Measurements from ENCODE around the gene ACSS1. TPM values are rescaled to one million over a fixed set of nuclear protein-coding genes. Genes with fewer than 3 reads are reported as not detected.

The ACSS1 gene
- polyA plus RNA-seq, 2 of the 4 experiments (the other 2 are of a cell fraction): 7.2 to 7.6 TPM

GRCh38 chr20:25051386-25052155, 6.4 kb downstream of the ACSS1 start:
- ChIA-PET CTCF (interaction anchor here (0.7 to 1.9 kb wide), 4 partner anchors 14 to 143 kb away, joined by 3 to 5 read pairs (median 4); no protein-coding TSS in a partner anchor), POLR2A (no interaction called here)
- TF ChIP-seq KDM1A (IDR thresholded peaks at IDR 0.05; ENCODE audit: low read depth) (no peak), HOXB13 (CRISPR knock-in tag; IDR thresholded peaks at IDR 0.05; ENCODE audit: low read depth) (no peak), PHF8 (IDR thresholded peaks at IDR 0.05; ENCODE audit: borderline replicate concordance, low read depth) (no peak), SMC3 (IDR thresholded peaks at IDR 0.05) (no peak), USF2 (IDR thresholded peaks at IDR 0.05) (no peak), CHD2 (IDR thresholded peaks at IDR 0.05; ENCODE audit: low read length, partially characterized antibody) (no peak)
- Histone ChIP-seq H3K9me3 (no peaks in the 10 kb centered on the region), H3K4me2 (no peak overlapping the region), H3K4me1 (peaks cover 32% of the 10 kb centered on the region), H3K27ac (no peak overlapping the region), H3K4me3 (no peak overlapping the region)
- no peak for DNase-seq (ENCODE audit: low read depth in 1 of 2, low spot score in 1 of 2)
- no peak for ATAC-seq
- no peak for FAIRE-seq
- WGBS (ENCODE audit: missing lambda C conversion rate): 91% methylated on average over 7 of the region's 7 CpGs

- Histone ChIP-seq H3K4me2 (no peak overlapping the region), H3K27ac (no peak overlapping the region), H3K9me3 (no peaks in the 10 kb centered on the region), H3K4me3 (no peak overlapping the region), H3K4me1 (peaks cover 24% of the 10 kb centered on the region)
- FAIRE-seq (no peak), ATAC-seq (no peak; a peak in 1 of 6 replicates), DNase-seq (ENCODE audit: low read depth in 1 of 2, low spot score in 1 of 2) (no peak)
- CTCF ChIA-PET: interaction anchor here (0.7 to 2.4 kb wide), 7 partner anchors 9 to 128 kb away, joined by 3 to 6 read pairs (median 4); no protein-coding TSS in a partner anchor
- WGBS (ENCODE audit: missing lambda C conversion rate): 92% methylated on average over 17 of the region's 17 CpGs
- POLR2A ChIA-PET: no interaction called here
- TF ChIP-seq NR3C1 (IDR thresholded peaks at IDR 0.05) (no peak), ZNF302 (CRISPR knock-in tag; IDR thresholded peaks at IDR 0.05) (no peak), JUNB (IDR thresholded peaks at IDR 0.05) (no peak), HES2 (IDR thresholded peaks at IDR 0.05) (no peak), HOXB5 (CRISPR knock-in tag; IDR thresholded peaks at IDR 0.05) (no peak), SMC3 (IDR thresholded peaks at IDR 0.05) (no peak), MAX (IDR thresholded peaks at IDR 0.05) (no peak), KDM1A (IDR thresholded peaks at IDR 0.05; ENCODE audit: low read depth) (no peak), EHMT2 (IDR thresholded peaks at IDR 0.05; ENCODE audit: low read depth) (no peak), USF2 (IDR thresholded peaks at IDR 0.05) (no peak), GATA3 (IDR thresholded peaks at IDR 0.05; ENCODE audit: borderline replicate concordance) (no peak), RNF2 (IDR thresholded peaks at IDR 0.05; ENCODE audit: borderline replicate concordance, low read depth) (no peak), ZSCAN20 (CRISPR knock-in tag; IDR thresholded peaks at IDR 0.05) (no peak), NPAS2 (CRISPR knock-in tag; IDR thresholded peaks at IDR 0.05; ENCODE audit: borderline replicate concordance) (no peak), RFX5 (IDR thresholded peaks at IDR 0.05) (no peak), CHD4 (IDR thresholded peaks at IDR 0.05; ENCODE audit: borderline replicate concordance) (no peak), ATOH8 (CRISPR knock-in tag; IDR thresholded peaks at IDR 0.05; ENCODE audit: low read depth) (no peak), POLR2A (IDR thresholded peaks at IDR 0.05; ENCODE audit: low read length) (no peak), REST (IDR thresholded peaks at IDR 0.05) (no peak)
Measured at GRCh38 chr20:25050501-25051350, 7.2 kb downstream of the ACSS1 start.

Measured in A549 (cell line).